Measurements from ENCODE around the gene SGCA.

SGCA gene

GRCh38 chr17:50183421-50183994, 17.7 kb downstream of the SGCA start:
- no peak for DNase-seq

DNA sequence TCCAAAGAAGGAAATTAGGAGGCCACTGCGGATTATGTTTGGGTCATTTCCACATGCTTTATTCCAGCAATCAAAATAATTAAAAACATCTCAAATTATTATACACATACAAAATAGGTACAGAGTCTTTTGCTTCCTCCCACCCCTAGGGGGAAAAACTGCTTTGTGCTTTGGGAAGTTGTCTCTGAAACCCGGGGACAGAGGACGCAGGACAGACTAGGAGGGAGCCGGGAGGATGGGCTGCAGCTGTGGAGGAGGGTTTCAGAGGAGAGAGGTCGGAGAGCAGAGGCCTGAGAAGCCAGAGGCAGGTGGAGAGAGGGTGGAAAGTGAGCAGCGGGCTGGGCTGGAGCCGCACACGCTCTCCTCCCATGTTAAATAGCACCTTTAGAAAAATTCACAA, 18.3 kb downstream of the SGCA start:
- DNase-seq = no peak

DNA sequence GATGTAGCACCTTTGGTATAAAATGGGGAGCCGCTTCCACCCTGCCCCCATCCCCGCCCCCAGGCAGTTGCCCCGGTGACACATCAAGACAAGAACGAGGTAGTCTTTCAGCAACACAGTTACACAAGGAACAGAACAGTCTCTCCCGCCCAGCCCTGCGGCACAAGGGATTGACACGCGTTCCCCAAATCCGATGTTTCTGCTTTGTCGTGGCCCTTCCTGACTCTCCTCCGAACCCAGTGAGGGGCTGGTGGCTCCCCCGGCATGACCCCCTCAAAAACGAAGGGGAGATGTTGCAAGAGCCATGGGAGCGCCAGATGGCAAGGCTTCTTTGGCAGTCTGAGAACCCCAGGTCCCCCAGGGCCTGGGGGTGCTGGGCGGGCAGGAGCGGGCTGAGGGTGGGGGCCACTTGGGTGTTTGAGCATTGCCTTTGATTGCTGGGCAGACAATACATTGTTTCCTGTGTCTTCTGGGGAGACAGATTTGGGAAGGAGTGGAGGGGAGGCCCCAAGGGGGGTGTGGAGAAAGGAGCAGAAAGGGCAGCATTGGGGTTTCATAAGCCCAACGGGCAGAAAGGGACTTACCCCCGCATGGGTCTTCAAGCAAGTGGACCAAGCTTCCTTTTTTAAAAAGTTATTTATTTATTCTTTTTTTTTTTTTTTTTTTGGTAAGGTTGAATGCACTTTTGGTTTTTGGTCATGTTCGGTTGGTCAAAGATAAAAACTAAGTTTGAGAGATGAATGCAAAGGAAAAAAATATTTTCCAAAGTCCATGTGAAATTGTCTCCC, 19.0 kb downstream of the SGCA start:
- no peak for DNase-seq

DNA sequence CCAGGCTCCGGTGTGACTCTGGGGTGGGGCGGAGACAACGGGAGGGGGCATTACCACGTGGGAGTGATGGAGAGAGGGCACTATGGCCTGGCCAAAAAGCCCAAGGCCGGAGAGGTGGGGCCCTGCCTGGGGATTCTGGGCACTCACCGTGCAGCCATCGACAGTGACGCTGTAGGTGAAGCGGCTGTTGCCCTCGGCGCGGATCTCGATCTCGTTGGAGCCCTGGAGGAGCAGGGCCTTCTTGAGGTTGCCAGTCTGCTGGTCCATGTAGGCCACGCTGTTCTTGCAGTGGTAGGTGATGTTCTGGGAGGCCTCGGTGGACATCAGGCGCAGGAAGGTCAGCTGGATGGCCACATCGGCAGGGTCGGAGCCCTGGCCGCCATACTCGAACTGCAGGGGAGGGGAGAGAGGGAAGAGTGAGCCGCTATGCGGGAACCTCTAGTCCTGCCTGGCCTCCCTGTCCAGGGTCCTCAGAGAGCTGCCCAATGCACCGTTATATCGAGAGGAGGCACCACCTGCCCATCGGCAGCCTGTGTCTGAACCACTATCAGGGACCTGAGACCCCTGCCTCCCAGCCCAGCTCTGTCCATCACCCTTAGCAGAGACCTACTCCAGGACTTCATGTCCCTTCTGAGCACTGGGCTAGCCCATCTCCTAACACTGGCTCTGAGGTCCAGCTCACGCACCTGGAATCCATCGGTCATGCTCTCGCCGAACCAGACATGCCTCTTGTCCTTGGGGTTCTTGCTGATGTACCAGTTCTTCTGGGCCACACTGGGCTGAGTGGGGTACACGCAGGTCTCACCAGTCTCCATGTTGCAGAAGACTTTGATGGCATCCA, 20.0 kb downstream of the SGCA start:
- no peak for DNase-seq

GRCh38 chr17:50186661-50187393, 21.0 kb downstream of the SGCA start:
- DNase-seq = no peak

- no peak for DNase-seq
These were observed 21.6 kb downstream of the SGCA start for GRCh38 chr17:50187394-50187725.

GRCh38 chr17:50187751-50188530, 22.1 kb downstream of the SGCA start:
- DNase-seq = no peak

GRCh38 chr17:50188531-50188920, 22.7 kb downstream of the SGCA start:
- DNase-seq = no peak

GRCh38 chr17:50188921-50189549, 23.2 kb downstream of the SGCA start:
- no peak for DNase-seq

DNA sequence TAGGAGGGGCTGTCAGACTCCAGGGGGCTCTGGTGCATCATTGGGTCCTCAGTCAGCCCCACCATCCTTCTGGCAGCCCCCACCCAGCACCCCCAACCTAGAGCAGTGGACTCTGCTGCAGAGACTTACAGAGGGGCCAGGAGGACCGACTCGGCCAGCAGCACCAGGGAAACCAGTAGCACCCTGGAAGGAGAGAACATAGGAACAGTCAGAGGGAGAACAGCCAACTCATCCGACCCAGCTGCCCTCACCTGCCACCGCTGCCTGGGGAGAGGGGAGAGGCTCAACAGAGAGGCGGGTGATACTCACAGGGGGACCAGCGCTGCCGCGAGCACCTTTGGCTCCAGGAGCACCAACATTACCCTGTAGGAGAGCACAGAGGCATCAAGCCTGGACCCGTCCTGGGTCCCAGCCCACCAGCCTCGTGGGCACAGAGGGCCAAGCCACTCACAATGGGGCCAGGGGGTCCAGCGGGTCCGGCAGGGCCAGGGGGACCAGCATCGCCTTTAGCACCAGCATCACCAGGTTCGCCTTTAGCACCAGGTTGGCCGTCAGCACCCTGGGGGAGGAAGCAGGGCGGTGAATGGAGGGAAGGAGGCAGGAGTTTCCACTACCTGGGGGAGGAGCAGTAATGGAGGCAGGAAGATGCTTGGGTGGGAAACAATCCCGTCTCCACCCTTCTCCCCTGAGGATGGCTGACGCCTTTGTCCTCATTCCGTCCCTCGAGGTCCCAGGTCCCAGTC, 23.9 kb downstream of the SGCA start:
- no peak for DNase-seq

DNA sequence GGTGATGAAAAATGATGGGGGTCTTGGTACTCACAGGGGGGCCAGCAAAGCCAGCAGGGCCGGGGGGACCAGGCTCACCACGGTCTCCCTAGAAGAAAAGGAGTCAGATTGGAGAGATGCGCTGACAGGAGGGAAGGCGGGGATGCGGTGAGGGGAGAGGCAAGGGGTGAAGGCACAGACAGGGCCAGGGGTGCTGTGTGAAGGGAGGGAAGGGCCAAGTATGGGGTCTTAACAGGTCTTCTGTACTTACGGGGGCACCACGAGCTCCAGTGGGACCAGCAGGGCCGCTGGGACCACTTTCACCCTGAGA, 24.4 kb downstream of the SGCA start:
- no peak for DNase-seq

- DNase-seq = no peak
These were observed 25.0 kb downstream of the SGCA start for GRCh38 chr17:50190603-50191358.

GRCh38 chr17:50191359-50192143, 25.7 kb downstream of the SGCA start:
- no peak for DNase-seq

DNA sequence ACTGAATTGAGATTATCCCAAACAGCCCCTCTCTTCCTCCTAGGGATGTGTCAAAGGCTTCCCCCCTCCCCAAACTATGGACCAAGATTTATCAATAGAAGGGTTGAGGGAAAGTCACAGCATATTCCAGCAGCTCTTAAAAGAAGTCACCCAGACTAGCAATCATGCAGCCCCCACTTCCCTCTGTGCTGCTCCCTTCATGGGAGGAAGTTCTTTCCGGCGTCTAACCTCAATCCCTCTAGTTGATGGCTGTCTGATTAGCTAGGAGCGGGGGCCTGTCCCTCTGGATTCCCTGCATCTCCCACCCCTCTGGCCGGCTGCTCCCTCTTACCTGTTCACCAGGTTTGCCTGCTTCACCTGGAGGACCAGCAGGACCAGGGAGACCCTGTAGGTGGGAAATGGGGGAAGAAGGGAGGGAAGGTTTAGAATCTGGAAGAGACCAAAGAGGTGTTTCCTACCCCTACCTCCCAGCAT, 26.4 kb downstream of the SGCA start:
- DNase-seq = no peak

DNA sequence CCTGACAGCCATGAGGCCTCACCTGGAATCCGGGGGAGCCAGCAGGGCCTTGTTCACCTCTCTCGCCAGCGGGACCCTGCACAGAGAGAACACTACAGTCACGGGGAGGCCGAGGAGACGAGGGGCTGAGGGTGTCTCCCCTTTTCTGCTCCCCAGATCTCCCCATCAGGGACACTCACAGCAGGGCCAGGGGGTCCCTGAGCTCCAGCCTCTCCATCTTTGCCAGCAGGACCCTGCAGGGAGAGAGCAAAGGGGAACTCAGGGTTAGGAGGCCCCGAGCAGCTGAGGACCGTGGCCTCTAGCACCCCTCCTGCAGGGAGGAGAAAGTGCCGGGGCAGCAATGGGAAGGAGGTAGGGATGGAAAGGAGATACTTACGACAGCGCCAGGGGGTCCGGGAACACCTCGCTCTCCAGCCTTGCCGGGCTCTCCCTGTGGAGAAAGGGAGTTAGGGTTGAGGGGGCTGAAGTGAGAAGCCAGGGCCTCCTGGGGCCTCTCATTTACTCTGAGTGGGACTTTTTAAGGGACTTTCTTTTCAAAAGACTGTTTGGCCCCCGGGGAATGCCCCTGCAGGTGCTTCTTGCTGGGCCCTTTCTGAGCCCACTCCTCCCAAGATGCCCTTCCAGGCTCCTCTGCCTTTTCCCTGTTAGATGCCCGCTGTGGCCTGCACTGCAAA, 26.9 kb downstream of the SGCA start:
- no peak for DNase-seq

GRCh38 chr17:50194140-50194933, 28.5 kb downstream of the SGCA start:
- DNase-seq = no peak

DNA sequence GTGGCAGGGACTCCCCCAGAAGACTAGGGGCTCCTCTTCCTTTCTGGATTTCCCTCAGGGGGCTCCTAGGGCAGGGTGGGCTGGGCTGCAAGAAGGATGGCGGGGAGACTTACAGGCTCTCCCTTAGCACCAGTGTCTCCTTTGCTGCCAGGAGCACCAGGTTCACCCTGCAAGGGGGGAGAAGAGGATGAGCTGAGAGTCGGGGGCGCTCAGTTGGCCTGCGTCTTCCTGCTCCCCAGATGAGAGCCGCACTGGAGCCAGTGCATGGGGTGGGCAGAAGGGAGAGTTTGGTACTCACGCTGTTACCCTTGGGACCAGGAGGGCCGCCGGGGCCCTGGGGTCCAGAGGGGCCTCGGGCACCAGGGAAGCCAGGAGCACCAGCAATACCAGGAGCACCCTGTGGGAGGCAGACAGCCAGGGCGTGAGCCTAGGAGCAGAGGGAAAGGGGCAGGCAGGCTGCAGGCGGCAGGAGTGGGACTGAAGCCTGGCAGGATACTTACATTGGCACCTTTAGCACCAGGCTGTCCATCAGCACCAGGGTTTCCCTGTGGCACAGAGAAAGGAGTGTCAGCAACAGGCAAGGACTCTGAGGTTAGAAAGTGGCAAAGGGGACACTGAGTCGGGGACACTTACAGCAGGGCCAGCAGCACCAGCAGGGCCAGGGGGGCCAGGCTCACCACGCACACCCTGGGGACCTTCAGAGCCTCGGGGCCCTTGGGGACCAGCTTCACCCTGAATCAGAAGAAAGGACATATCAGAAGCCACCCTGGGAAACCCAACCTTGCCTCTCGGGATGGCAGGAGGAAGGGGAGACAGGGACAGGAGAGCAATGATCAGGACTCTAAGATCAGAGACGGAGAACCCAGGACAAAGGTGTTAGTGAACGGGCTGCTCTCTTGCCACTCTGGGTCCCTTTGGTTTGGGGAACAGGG, 29.4 kb downstream of the SGCA start:
- DNase-seq = no peak

All from kidney glomerular epithelial cell (primary cell).